HEK293 (cell line): ENCODE results near the gene CATSPERZ.

Experiments
- PATZ1 ChIP-seq: fragments of 450-650 bp; formaldehyde crosslinking; IDR thresholded peaks from 2 replicates; pipeline ENCODE4 v1.5.1; 2016; ENCODE audit warnings: missing biosample characterization, missing genetic modification characterization
- ZNF114 ChIP-seq: fragments of 450-650 bp; formaldehyde crosslinking; IDR thresholded peaks from 2 replicates; pipeline ENCODE4 v1.5.0; 2017; ENCODE audit warnings: missing biosample characterization, missing genetic modification characterization
- ZNF274 ChIP-seq, 2 experiments: fragments of 200-500 bp in 1 of 2; fragments of 450-650 bp in 1 of 2; sonication (Bioruptor generic) in 1 of 2; formaldehyde crosslinking in 1 of 2; IDR thresholded peaks; 2 replicates each; pipeline versions ENCODE4 v1.5.1 to v1.6.1; 2014 to 2016; ENCODE audit warnings: borderline replicate concordance in 1 of 2, inconsistent platforms in 1 of 2, low read length in 1 of 2, missing biosample characterization in 1 of 2, missing genetic modification characterization in 1 of 2
- ZNF341 ChIP-seq: fragments of 450-650 bp; formaldehyde crosslinking; IDR thresholded peaks from 2 replicates; pipeline ENCODE4; 2016; ENCODE audit warnings: low read depth, missing biosample characterization, missing genetic modification characterization
- TF ChIP-seq, protein P1 (sequence below): fragments of 450-650 bp; formaldehyde crosslinking; IDR thresholded peaks from 2 replicates; pipeline ENCODE4 v1.5.1; 2016; ENCODE audit warnings: missing biosample characterization, missing genetic modification characterization
- TF ChIP-seq, protein P2 (sequence below): fragments of 450-650 bp; formaldehyde crosslinking; IDR thresholded peaks from 2 replicates; pipeline ENCODE4 v1.5.1; 2016; ENCODE audit warnings: missing biosample characterization, missing genetic modification characterization, low read depth

GRCh38 chr11:64251016-64251752, 49.0 kb upstream of the CATSPERZ start, which contains the start of gene PLCB3:
- no peak for TF ChIP-seq ZNF274 (IDR thresholded peaks at IDR 0.05; ENCODE audit: low read length)
- no peak for TF ChIP-seq ZNF274 (tag by site-specific recombination; IDR thresholded peaks at IDR 0.05; ENCODE audit: borderline replicate concordance)
- no peak for TF ChIP-seq ZNF114 (tag by site-specific recombination)
- TF ChIP-seq ZNF341 (tag by site-specific recombination), result peak; percentile 82
- TF ChIP-seq, protein P1, sequence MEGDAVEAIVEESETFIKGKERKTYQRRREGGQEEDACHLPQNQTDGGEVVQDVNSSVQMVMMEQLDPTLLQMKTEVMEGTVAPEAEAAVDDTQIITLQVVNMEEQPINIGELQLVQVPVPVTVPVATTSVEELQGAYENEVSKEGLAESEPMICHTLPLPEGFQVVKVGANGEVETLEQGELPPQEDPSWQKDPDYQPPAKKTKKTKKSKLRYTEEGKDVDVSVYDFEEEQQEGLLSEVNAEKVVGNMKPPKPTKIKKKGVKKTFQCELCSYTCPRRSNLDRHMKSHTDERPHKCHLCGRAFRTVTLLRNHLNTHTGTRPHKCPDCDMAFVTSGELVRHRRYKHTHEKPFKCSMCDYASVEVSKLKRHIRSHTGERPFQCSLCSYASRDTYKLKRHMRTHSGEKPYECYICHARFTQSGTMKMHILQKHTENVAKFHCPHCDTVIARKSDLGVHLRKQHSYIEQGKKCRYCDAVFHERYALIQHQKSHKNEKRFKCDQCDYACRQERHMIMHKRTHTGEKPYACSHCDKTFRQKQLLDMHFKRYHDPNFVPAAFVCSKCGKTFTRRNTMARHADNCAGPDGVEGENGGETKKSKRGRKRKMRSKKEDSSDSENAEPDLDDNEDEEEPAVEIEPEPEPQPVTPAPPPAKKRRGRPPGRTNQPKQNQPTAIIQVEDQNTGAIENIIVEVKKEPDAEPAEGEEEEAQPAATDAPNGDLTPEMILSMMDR (tag by site-specific recombination), result peak; percentile 94
- TF ChIP-seq PATZ1 (tag by site-specific recombination), result peak; percentile 39
- TF ChIP-seq, protein P2, sequence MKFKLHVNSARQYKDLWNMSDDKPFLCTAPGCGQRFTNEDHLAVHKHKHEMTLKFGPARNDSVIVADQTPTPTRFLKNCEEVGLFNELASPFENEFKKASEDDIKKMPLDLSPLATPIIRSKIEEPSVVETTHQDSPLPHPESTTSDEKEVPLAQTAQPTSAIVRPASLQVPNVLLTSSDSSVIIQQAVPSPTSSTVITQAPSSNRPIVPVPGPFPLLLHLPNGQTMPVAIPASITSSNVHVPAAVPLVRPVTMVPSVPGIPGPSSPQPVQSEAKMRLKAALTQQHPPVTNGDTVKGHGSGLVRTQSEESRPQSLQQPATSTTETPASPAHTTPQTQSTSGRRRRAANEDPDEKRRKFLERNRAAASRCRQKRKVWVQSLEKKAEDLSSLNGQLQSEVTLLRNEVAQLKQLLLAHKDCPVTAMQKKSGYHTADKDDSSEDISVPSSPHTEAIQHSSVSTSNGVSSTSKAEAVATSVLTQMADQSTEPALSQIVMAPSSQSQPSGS (tag by site-specific recombination), result no peak
